HepG2 (cell line): ENCODE data around the gene DHRS1. TPM values are rescaled to one million over a fixed set of nuclear protein-coding genes. Genes with fewer than 3 reads are reported as not detected.
A peak's percentile ranks its signal among the peaks of the same experiment; 100 is the strongest.

Source experiments
- FIP1L1 ChIP-seq: fragments of 200-400 bp; formaldehyde crosslinking; IDR thresholded peaks from 2 replicates; pipeline ENCODE4 v1.6.1; 2018; ENCODE audit warnings: low read depth, mild to moderate bottlenecking, low read length, moderate library complexity, borderline replicate concordance; ENCODE audit not compliant: insufficient read depth
- MYC ChIP-seq: sonication (generic); formaldehyde crosslinking; IDR thresholded peaks from 2 replicates; pipeline ENCODE4 v1.9.0; 2021; ENCODE audit warnings: missing genetic modification reagents, borderline replicate concordance
- NFYB ChIP-seq: sonication (generic); formaldehyde crosslinking; IDR thresholded peaks from 2 replicates; pipeline ENCODE4 v1.4.0; 2020; ENCODE audit warnings: missing genetic modification reagents
- PHF8 ChIP-seq: sonication (generic); formaldehyde crosslinking; IDR thresholded peaks from 2 replicates; pipeline ENCODE4 v1.5.0; 2020; ENCODE audit warnings: missing genetic modification reagents
- ZBTB20 ChIP-seq: sonication (generic); formaldehyde crosslinking; IDR thresholded peaks from 2 replicates; pipeline ENCODE4 v1.8.1; 2023; ENCODE audit warnings: missing genetic modification reagents, low read depth, mild to moderate bottlenecking, borderline replicate concordance
- ZNF597 ChIP-seq: sonication (generic); formaldehyde crosslinking; IDR thresholded peaks from 2 replicates; pipeline ENCODE4 v1.5.0; 2020; ENCODE audit warnings: missing genetic modification reagents
- ZNF781 ChIP-seq: sonication (generic); formaldehyde crosslinking; IDR thresholded peaks from 2 replicates; pipeline ENCODE4 v1.5.1; 2020; ENCODE audit warnings: borderline replicate concordance, mild to moderate bottlenecking, missing genetic modification reagents; ENCODE audit errors: not compliant biosample characterization
- ZSCAN30 ChIP-seq: sonication (generic); formaldehyde crosslinking; IDR thresholded peaks from 2 replicates; pipeline ENCODE4 v1.5.0; 2020; ENCODE audit warnings: mild to moderate bottlenecking, missing genetic modification reagents
- polyA plus RNA-seq, 8 experiments: library from polyadenylated mRNA; depleted of rRNA in 3 of 8; stranded (reverse) in 7 of 8; unstranded in 1 of 8; fragments of >200 nt; fragmentation: Illumina TruSeq in 4 of 8; extraction: Trizol in 4 of 8; gene quantifications; 2 replicates each; pipeline versions ENCODE4 v1.2.1 to v1.2.3, GENCODE V29; 2011 to 2016; ENCODE audit warnings: low read depth in 4 of 8, missing spikeins in 1 of 8, mixed read lengths in 1 of 8; ENCODE audit not compliant: insufficient read depth in 1 of 8
- total RNA-seq, 5 experiments: library from RNA; depleted of rRNA; stranded (reverse); fragments of >200 nt; fragmentation: Illumina TruSeq; extraction: Trizol; gene quantifications; 2 replicates each; pipeline ENCODE4 v1.2.3, GENCODE V29; 2016; ENCODE audit warnings: low read depth in 1 of 5
- TF ChIP-seq, protein P1 (sequence below): sonication (generic); formaldehyde crosslinking; IDR thresholded peaks from 2 replicates; pipeline ENCODE4 v1.4.0; 2020; ENCODE audit warnings: missing genetic modification reagents, borderline replicate concordance
- TF ChIP-seq, protein P2 (sequence below): sonication (generic); formaldehyde crosslinking; IDR thresholded peaks from 2 replicates; pipeline ENCODE4 v1.4.0; 2020; ENCODE audit warnings: mild to moderate bottlenecking, missing genetic modification reagents
- TF ChIP-seq, protein P3 (sequence below): sonication (generic); formaldehyde crosslinking; IDR thresholded peaks from 2 replicates; pipeline ENCODE4 v1.5.0; 2020; ENCODE audit warnings: mild to moderate bottlenecking, missing genetic modification reagents
- TF ChIP-seq, protein P4 (sequence below): sonication (generic); formaldehyde crosslinking; IDR thresholded peaks from 2 replicates; pipeline ENCODE4 v1.9.0; 2021; ENCODE audit warnings: missing genetic modification reagents, mild to moderate bottlenecking, borderline replicate concordance
- TF ChIP-seq, protein P5 (sequence below): sonication (generic); formaldehyde crosslinking; IDR thresholded peaks from 2 replicates; pipeline ENCODE4 v1.4.0; 2020; ENCODE audit warnings: missing genetic modification reagents, borderline replicate concordance

DHRS1 gene
- total and polyA plus RNA-seq, 2 of the 13 experiments (the other 11 are each of a cell fraction or from before 2014, with no cell fraction given) = 49.8 to 60.8 TPM

- TF ChIP-seq, protein P1, sequence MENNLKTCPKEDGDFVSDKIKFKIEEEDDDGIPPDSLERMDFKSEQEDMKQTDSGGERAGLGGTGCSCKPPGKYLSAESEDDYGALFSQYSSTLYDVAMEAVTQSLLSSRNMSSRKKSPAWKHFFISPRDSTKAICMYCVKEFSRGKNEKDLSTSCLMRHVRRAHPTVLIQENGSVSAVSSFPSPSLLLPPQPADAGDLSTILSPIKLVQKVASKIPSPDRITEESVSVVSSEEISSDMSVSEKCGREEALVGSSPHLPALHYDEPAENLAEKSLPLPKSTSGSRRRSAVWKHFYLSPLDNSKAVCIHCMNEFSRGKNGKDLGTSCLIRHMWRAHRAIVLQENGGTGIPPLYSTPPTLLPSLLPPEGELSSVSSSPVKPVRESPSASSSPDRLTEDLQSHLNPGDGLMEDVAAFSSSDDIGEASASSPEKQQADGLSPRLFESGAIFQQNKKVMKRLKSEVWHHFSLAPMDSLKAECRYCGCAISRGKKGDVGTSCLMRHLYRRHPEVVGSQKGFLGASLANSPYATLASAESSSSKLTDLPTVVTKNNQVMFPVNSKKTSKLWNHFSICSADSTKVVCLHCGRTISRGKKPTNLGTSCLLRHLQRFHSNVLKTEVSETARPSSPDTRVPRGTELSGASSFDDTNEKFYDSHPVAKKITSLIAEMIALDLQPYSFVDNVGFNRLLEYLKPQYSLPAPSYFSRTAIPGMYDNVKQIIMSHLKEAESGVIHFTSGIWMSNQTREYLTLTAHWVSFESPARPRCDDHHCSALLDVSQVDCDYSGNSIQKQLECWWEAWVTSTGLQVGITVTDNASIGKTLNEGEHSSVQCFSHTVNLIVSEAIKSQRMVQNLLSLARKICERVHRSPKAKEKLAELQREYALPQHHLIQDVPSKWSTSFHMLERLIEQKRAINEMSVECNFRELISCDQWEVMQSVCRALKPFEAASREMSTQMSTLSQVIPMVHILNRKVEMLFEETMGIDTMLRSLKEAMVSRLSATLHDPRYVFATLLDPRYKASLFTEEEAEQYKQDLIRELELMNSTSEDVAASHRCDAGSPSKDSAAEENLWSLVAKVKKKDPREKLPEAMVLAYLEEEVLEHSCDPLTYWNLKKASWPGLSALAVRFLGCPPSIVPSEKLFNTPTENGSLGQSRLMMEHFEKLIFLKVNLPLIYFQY = peak; percentile 96
- TF ChIP-seq, protein P2, sequence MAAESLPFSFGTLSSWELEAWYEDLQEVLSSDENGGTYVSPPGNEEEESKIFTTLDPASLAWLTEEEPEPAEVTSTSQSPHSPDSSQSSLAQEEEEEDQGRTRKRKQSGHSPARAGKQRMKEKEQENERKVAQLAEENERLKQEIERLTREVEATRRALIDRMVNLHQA (CRISPR knock-in tag) = no peak
- TF ChIP-seq ZNF781 (CRISPR knock-in tag) (peak; percentile 99), NFYB (CRISPR knock-in tag) (peak; percentile 59; the same call in 1 of the 2 replicates), FIP1L1 (peak; percentile 97), ZSCAN30 (CRISPR knock-in tag) (no peak), ZNF597 (no peak; the same call in 1 of the 2 replicates), PHF8 (CRISPR knock-in tag) (peak; percentile 100), MYC (CRISPR knock-in tag) (peak; percentile 94), ZBTB20 (CRISPR knock-in tag) (peak; percentile 97)
- TF ChIP-seq, protein P3, sequence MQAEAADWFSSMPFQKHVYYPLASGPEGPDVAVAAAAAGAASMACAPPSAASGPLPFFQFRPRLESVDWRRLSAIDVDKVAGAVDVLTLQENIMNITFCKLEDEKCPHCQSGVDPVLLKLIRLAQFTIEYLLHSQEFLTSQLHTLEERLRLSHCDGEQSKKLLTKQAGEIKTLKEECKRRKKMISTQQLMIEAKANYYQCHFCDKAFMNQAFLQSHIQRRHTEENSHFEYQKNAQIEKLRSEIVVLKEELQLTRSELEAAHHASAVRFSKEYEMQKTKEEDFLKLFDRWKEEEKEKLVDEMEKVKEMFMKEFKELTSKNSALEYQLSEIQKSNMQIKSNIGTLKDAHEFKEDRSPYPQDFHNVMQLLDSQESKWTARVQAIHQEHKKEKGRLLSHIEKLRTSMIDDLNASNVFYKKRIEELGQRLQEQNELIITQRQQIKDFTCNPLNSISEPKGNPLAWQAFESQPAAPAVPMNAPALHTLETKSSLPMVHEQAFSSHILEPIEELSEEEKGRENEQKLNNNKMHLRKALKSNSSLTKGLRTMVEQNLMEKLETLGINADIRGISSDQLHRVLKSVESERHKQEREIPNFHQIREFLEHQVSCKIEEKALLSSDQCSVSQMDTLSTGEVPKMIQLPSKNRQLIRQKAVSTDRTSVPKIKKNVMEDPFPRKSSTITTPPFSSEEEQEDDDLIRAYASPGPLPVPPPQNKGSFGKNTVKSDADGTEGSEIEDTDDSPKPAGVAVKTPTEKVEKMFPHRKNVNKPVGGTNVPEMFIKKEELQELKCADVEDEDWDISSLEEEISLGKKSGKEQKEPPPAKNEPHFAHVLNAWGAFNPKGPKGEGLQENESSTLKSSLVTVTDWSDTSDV (CRISPR knock-in tag) = peak; percentile 96
- TF ChIP-seq, protein P4, sequence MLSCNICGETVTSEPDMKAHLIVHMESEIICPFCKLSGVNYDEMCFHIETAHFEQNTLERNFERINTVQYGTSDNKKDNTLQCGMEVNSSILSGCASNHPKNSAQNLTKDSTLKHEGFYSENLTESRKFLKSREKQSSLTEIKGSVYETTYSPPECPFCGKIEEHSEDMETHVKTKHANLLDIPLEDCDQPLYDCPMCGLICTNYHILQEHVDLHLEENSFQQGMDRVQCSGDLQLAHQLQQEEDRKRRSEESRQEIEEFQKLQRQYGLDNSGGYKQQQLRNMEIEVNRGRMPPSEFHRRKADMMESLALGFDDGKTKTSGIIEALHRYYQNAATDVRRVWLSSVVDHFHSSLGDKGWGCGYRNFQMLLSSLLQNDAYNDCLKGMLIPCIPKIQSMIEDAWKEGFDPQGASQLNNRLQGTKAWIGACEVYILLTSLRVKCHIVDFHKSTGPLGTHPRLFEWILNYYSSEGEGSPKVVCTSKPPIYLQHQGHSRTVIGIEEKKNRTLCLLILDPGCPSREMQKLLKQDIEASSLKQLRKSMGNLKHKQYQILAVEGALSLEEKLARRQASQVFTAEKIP (CRISPR knock-in tag) = no peak
- TF ChIP-seq, protein P5, sequence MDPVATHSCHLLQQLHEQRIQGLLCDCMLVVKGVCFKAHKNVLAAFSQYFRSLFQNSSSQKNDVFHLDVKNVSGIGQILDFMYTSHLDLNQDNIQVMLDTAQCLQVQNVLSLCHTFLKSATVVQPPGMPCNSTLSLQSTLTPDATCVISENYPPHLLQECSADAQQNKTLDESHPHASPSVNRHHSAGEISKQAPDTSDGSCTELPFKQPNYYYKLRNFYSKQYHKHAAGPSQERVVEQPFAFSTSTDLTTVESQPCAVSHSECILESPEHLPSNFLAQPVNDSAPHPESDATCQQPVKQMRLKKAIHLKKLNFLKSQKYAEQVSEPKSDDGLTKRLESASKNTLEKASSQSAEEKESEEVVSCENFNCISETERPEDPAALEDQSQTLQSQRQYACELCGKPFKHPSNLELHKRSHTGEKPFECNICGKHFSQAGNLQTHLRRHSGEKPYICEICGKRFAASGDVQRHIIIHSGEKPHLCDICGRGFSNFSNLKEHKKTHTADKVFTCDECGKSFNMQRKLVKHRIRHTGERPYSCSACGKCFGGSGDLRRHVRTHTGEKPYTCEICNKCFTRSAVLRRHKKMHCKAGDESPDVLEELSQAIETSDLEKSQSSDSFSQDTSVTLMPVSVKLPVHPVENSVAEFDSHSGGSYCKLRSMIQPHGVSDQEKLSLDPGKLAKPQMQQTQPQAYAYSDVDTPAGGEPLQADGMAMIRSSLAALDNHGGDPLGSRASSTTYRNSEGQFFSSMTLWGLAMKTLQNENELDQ (CRISPR knock-in tag) = peak; percentile 24; the same call in 1 of the 2 replicates
These were observed at the start of gene DHRS1, which contains the start of gene NOP9 (continued) for GRCh38 chr14:24299255-24300191.
